PFSK-1 (cell line): ENCODE measurements around the gene IDUA.

ENCODE experiments used
- FOXP2 ChIP-seq: optimal IDR thresholded peaks from 2 replicates; pipeline ENCODE3; 2011; ENCODE audit warnings: borderline replicate concordance, control low read depth, inconsistent platforms; ENCODE audit not compliant: insufficient read depth; ENCODE audit errors: extremely low read length, extremely low read depth
- POLR2AphosphoS5 ChIP-seq: IDR thresholded peaks from 2 replicates; pipeline ENCODE4 v1.6.1; 2012; ENCODE audit warnings: low read depth, mild to moderate bottlenecking, control low read depth, low read length, moderate library complexity
- SIN3A ChIP-seq: IDR thresholded peaks from 2 replicates; pipeline ENCODE4 v1.6.1; 2012; ENCODE audit warnings: mild to moderate bottlenecking, low read length, moderate library complexity, borderline replicate concordance; ENCODE audit not compliant: insufficient read depth
- TAF1 ChIP-seq: IDR thresholded peaks from 2 replicates; pipeline ENCODE4 v1.6.1; 2012; ENCODE audit warnings: low read length, control low read depth, borderline replicate concordance; ENCODE audit not compliant: insufficient read depth
- TF ChIP-seq, protein P1 (sequence below), 2 experiments: IDR thresholded peaks; 2 replicates each; pipeline versions ENCODE4 v1.6.1 to v1.8.0; 2011 to 2012; ENCODE audit warnings: low read depth in 2 of 2, low read length in 2 of 2, control low read depth in 1 of 2, inconsistent platforms in 1 of 2, mild to moderate bottlenecking in 1 of 2, moderate library complexity in 1 of 2; ENCODE audit not compliant: insufficient read depth in 1 of 2

Gene IDUA

GRCh38 chr4:1036976-1037810 lies 50.3 kb downstream of the IDUA start:
- TF ChIP-seq FOXP2, result no peak

GRCh38 chr4:1038948-1039492 lies 52.2 kb downstream of the IDUA start:
- TF ChIP-seq, protein P1, sequence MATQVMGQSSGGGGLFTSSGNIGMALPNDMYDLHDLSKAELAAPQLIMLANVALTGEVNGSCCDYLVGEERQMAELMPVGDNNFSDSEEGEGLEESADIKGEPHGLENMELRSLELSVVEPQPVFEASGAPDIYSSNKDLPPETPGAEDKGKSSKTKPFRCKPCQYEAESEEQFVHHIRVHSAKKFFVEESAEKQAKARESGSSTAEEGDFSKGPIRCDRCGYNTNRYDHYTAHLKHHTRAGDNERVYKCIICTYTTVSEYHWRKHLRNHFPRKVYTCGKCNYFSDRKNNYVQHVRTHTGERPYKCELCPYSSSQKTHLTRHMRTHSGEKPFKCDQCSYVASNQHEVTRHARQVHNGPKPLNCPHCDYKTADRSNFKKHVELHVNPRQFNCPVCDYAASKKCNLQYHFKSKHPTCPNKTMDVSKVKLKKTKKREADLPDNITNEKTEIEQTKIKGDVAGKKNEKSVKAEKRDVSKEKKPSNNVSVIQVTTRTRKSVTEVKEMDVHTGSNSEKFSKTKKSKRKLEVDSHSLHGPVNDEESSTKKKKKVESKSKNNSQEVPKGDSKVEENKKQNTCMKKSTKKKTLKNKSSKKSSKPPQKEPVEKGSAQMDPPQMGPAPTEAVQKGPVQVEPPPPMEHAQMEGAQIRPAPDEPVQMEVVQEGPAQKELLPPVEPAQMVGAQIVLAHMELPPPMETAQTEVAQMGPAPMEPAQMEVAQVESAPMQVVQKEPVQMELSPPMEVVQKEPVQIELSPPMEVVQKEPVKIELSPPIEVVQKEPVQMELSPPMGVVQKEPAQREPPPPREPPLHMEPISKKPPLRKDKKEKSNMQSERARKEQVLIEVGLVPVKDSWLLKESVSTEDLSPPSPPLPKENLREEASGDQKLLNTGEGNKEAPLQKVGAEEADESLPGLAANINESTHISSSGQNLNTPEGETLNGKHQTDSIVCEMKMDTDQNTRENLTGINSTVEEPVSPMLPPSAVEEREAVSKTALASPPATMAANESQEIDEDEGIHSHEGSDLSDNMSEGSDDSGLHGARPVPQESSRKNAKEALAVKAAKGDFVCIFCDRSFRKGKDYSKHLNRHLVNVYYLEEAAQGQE (IDR thresholded peaks at IDR 0.05; ENCODE audit: insufficient read depth in 1 of 2, low read depth in 2 of 2, low read length in 2 of 2), result no peak
- TF ChIP-seq SIN3A, result no peak
- TF ChIP-seq POLR2AphosphoS5, result no peak
- no peak for TF ChIP-seq TAF1
- TF ChIP-seq FOXP2, result no peak

GRCh38 chr4:1039493-1040343 lies 52.9 kb downstream of the IDUA start:
- TF ChIP-seq, protein P1 (IDR thresholded peaks at IDR 0.05; ENCODE audit: insufficient read depth in 1 of 2, low read depth in 2 of 2, low read length in 2 of 2), result no peak
- no peak for TF ChIP-seq FOXP2
- no peak for TF ChIP-seq POLR2AphosphoS5
- no peak for TF ChIP-seq SIN3A
- TF ChIP-seq TAF1, result no peak

GRCh38 chr4:1040344-1041146 lies 53.7 kb downstream of the IDUA start:
- no peak for TF ChIP-seq SIN3A
- TF ChIP-seq POLR2AphosphoS5, result no peak

DNA sequence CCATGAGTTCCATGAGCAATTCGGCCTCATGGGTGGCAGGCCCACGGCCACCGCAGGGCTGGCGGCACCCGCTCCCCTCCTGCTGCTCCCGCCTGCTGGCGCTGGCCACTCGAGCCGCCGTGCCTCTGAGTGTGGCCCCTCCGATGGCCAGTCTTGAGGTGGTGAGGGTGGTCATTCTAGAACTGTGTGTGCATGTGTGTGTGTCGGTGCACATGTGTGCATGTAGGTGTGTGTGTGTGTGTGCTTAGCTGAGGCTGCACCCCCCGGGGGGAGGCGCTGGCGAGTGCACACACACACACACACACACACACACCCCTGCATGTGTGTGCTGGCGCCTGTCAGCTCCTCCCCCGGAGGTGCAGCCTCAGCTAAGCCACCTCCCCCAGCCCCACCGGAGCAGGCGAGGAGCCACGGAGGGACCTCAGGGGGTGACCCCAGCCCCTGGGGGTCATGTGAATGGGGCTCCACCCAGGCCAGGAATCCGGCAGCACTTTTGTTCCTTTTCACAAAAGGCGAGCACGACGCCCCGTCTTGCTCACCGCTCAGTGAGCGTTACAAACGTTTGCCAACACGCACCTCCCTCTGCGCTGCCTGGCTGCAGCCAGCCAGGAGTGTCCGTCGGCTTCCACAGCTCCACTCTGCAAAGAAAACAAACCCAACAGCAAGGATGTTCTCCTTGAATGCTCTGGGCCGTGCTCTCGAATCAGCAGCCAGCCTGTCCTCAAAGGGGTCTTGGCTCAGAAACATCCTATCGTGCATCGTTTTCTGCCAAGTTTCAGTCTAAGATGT lies 54.5 kb downstream of the IDUA start:
- TF ChIP-seq SIN3A (no peak), POLR2AphosphoS5 (no peak), TAF1 (no peak), FOXP2 (no peak)
- TF ChIP-seq, protein P1 (IDR thresholded peaks at IDR 0.05; ENCODE audit: insufficient read depth in 1 of 2, low read depth in 2 of 2, low read length in 2 of 2), result no peak
